Tibial nerve (tissue), 3 donors: Measurements from ENCODE around the gene EFCAB11.

Experiments
- CTCF ChIP-seq, 5 experiments: fragments of 200-600 bp in 3 of 5; fragments of 450-650 bp in 2 of 5; sonication (generic) in 3 of 5; IDR thresholded peaks; one replicate each; pipeline ENCODE4 v1.5.1; 2016 to 2019; ENCODE audit warnings: antibody characterized with exemption in 5 of 5, mild to moderate bottlenecking in 3 of 5, moderate library complexity in 2 of 5
- POLR2A ChIP-seq, 2 donors: fragments of 450-650 bp; IDR thresholded peaks; one replicate each; pipeline ENCODE4 v1.6.1; 2017; ENCODE audit warnings: antibody characterized with exemption in 2 of 2, mild to moderate bottlenecking in 2 of 2, moderate library complexity in 2 of 2

GRCh38 chr14:89773151-89773550, 181.4 kb downstream of the EFCAB11 start:
- TF ChIP-seq CTCF (IDR thresholded peaks at IDR 0.05) = no peak
- TF ChIP-seq POLR2A (IDR thresholded peaks at IDR 0.05) = no peak
